Karpas-422 (cell line): ENCODE results near the gene OR11L1. TPM values are rescaled to one million over a fixed set of nuclear protein-coding genes. Genes with fewer than 3 reads are reported as not detected.

Source experiments
- DNase-seq: peaks from one replicate; pipeline ENCODE4 v3.0.0-alpha.2; 2015
- H2AFZ ChIP-seq: fragments of 200-600 bp; sonication (generic); 2 replicates; pipeline ENCODE4 v1.6.1; 2014; ENCODE audit warnings: antibody characterized with exemption, low read length, mixed read lengths
- H3K27ac ChIP-seq: fragments of 200-600 bp; sonication (generic); 2 replicates; pipeline ENCODE4 v1.5.1; 2014; ENCODE audit warnings: mild to moderate bottlenecking, low read length, moderate library complexity
- H3K27me3 ChIP-seq: fragments of 200-600 bp; sonication (generic); 2 replicates; pipeline ENCODE4 v1.6.1; 2014; ENCODE audit warnings: low read length, mixed read lengths
- H3K36me3 ChIP-seq: fragments of 200-600 bp; sonication (generic); 2 replicates; pipeline ENCODE4 v1.6.1; 2014; ENCODE audit warnings: low read length, mixed read lengths; ENCODE audit not compliant: insufficient read depth
- H3K4me1 ChIP-seq: fragments of 200-600 bp; sonication (generic); 2 replicates; pipeline ENCODE4 v1.6.1; 2014; ENCODE audit warnings: mild to moderate bottlenecking, low read length, mixed read lengths
- H3K4me2 ChIP-seq: fragments of 200-600 bp; sonication (generic); 2 replicates; pipeline ENCODE4 v1.6.1; 2014; ENCODE audit warnings: low read length, low read depth, mild to moderate bottlenecking; ENCODE audit not compliant: poor library complexity, severe bottlenecking
- H3K4me3 ChIP-seq: fragments of 200-600 bp; sonication (generic); 2 replicates; pipeline ENCODE4 v1.5.1; 2014; ENCODE audit warnings: mild to moderate bottlenecking, antibody characterized with exemption, low read length, mixed read lengths
- H3K79me2 ChIP-seq: fragments of 200-600 bp; sonication (generic); 2 replicates; pipeline ENCODE4 v1.6.1; 2014; ENCODE audit warnings: mild to moderate bottlenecking, low read length, mixed read lengths
- H3K9ac ChIP-seq: fragments of 200-600 bp; sonication (generic); 2 replicates; pipeline ENCODE4 v1.6.0; 2014; ENCODE audit warnings: low read length
- H3K9me2 ChIP-seq: fragments of 200-600 bp; sonication (generic), shearing (Covaris generic); replicated peaks from 2 replicates; pipeline ENCODE4 v1.6.0; 2014; ENCODE audit warnings: mild to moderate bottlenecking, low read length, moderate library complexity; ENCODE audit not compliant: insufficient read depth
- H3K9me3 ChIP-seq: fragments of 300-700, 200-600 bp; sonication (generic); 2 replicates; pipeline ENCODE4 v1.6.1; 2014; ENCODE audit warnings: low read length, mixed read lengths
- H4K20me1 ChIP-seq: fragments of 200-600 bp; sonication (generic); 2 replicates; pipeline ENCODE4 v1.6.1; 2014; ENCODE audit warnings: mild to moderate bottlenecking, antibody characterized with exemption, low read length, low read depth; ENCODE audit not compliant: insufficient read depth
- total RNA-seq: library from RNA; depleted of rRNA; stranded (reverse); fragments of >200 nt; shearing (Covaris generic); gene quantifications from 2 replicates; pipeline ENCODE4 v1.2.3, GENCODE V29; 2014; ENCODE audit warnings: low replicate concordance

Gene OR11L1
- total RNA-seq, 1 experiment from 2014 or later: not detected

DNA sequence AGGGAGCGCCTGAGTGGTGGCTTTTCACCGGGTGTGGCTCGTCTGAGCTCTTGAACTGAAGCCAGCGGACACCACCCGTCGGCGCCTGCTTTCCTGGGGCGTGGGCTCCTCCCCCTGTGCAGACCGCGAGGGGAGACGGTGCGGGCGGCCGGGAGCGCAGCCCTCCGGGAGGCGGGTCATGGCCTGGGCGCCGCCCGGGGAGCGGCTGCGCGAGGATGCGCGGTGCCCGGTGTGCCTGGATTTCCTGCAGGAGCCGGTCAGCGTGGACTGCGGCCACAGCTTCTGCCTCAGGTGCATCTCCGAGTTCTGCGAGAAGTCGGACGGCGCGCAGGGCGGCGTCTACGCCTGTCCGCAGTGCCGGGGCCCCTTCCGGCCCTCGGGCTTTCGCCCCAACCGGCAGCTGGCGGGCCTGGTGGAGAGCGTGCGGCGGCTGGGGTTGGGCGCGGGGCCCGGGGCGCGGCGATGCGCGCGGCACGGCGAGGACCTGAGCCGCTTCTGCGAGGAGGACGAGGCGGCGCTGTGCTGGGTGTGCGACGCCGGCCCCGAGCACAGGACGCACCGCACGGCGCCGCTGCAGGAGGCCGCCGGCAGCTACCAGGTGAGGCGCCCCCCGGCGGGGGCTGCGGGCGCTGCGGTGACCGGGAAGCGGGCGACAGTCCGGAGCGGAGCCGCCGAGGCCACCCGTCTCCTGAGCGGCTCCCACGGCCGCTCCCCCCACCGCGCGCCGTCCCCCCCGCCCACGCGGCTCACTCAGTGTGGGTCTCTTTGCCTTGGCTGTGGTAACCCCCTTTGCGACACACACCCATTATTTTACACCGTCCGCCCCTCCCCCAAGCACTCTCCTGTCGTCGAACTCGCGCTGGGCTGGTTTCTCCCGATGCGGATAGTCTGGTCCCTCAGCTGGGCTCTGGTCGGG is 15.6 kb upstream of the OR11L1 start, which contains the start of gene TRIM58:
TSS of gene TRIM58 (plus strand) at position 119 of the 916 bp plus-strand sequence. CDS start at position 179, 60 bp downstream.
- no peaks in the 10 kb centered on the region for H3K27me3 ChIP-seq
- no peak for DNase-seq
- no peaks in the 10 kb centered on the region for H3K9me2 ChIP-seq
- no peak within 1 kb of the TSS for H3K9ac ChIP-seq
- no peak within 1 kb of the TSS for H3K4me2 ChIP-seq
- no peaks in the 10 kb centered on the region for H4K20me1 ChIP-seq
- no peaks in the 10 kb centered on the region for H3K9me3 ChIP-seq
- no peaks in the 10 kb centered on the region for H3K36me3 ChIP-seq
- H3K79me2 ChIP-seq: no peaks in the 10 kb centered on the region
- H3K27ac ChIP-seq: no peak within 1 kb of the TSS
- no peak within 1 kb of the TSS for H2AFZ ChIP-seq
- H3K4me3 ChIP-seq: no peak within 1 kb of the TSS
- H3K4me1 ChIP-seq: no peaks in the 10 kb centered on the region

DNA sequence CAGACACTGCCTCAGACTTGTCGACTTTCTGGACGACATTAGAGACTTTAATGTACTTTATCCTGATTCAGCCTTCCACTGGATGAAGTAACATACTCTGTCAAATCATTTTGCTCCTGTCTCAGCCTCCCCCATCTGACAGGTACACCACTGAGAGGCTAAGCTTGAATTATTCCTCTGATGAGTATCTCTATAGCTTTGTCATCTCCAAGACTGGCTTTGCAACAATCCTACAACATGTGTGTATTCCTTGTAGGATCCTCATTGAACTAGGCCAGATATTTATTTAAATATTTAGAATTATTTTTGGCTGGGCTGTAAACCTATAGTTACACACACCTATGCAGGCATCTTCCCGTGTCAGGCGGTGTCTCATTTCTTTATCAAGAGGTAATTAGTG is 14.2 kb upstream of the OR11L1 start:
- no peak overlapping the region for H3K9ac ChIP-seq
- no peaks in the 10 kb centered on the region for H3K36me3 ChIP-seq
- no peaks in the 10 kb centered on the region for H3K27me3 ChIP-seq
- no peak overlapping the region for H3K4me3 ChIP-seq
- H3K79me2 ChIP-seq: no peaks in the 10 kb centered on the region
- no peaks in the 10 kb centered on the region for H3K4me1 ChIP-seq
- no peak overlapping the region for H3K27ac ChIP-seq
- H3K9me3 ChIP-seq: no peaks in the 10 kb centered on the region
- H4K20me1 ChIP-seq: no peaks in the 10 kb centered on the region
- no peaks in the 10 kb centered on the region for H3K9me2 ChIP-seq
- H3K4me2 ChIP-seq: no peak overlapping the region
- no peak overlapping the region for H2AFZ ChIP-seq
- DNase-seq: no peak

DNA sequence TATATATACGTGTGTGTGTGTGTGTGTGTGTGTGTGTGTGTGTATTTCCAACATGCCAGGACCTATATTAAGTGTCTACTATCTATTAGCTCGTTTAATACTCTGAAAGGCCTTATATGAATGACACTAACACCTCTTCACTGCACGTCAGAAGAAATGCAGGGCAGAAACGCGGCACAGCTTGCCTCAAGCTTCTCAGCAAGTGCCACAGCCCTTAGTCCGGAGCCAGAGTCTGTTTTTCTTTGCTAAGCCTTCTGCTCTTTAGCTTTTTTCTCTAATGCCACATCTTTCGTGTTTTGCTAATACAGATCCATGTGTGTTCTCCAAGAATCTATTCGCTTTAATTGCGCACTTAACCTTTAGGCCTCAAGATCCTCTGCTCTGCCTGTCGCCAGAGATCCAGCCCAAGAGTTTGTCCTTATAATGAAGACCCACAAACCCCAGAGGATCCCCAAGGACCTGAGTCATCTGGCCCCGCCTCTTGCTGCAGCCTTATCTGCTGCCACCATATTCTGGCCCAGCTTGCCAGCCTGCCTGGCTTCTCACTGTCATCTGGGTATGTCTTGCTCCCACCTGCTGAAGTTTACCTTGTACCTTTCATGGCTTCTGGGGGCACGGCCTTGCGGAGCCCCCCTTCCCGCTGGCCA is 13.3 kb upstream of the OR11L1 start:
- H3K9me2 ChIP-seq: no peaks in the 10 kb centered on the region
- H2AFZ ChIP-seq: no peak overlapping the region
- no peaks in the 10 kb centered on the region for H4K20me1 ChIP-seq
- H3K9me3 ChIP-seq: no peaks in the 10 kb centered on the region
- no peaks in the 10 kb centered on the region for H3K36me3 ChIP-seq
- H3K9ac ChIP-seq: no peak overlapping the region
- H3K27me3 ChIP-seq: no peaks in the 10 kb centered on the region
- H3K79me2 ChIP-seq: no peaks in the 10 kb centered on the region
- no peak overlapping the region for H3K4me3 ChIP-seq
- H3K27ac ChIP-seq: no peak overlapping the region
- no peaks in the 10 kb centered on the region for H3K4me1 ChIP-seq
- H3K4me2 ChIP-seq: no peak overlapping the region
- no peak for DNase-seq

DNA sequence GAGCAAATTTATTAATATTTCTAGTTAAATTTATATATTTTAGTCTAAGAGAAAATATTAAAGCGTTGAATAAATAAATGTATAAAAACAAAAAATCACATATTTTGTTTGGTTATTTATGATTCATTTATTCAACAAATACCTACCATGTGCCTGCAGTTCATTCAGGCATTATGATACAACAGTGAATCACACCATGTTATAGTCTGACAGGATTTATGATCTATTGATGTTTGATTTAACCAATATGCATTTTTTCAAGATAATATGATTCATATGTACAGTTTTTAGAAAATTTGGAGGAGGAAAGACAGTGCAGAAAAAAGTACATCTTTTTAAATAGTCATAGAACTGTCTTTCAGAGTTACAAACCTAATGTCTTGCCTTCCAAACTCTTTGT is 7.9 kb upstream of the OR11L1 start:
- no peak overlapping the region for H3K9ac ChIP-seq
- H3K27me3 ChIP-seq: no peaks in the 10 kb centered on the region
- no peak overlapping the region for H3K4me2 ChIP-seq
- H3K36me3 ChIP-seq: no peaks in the 10 kb centered on the region
- no peak overlapping the region for H3K4me3 ChIP-seq
- H3K9me3 ChIP-seq: no peaks in the 10 kb centered on the region
- no peaks in the 10 kb centered on the region for H3K4me1 ChIP-seq
- no peaks in the 10 kb centered on the region for H3K79me2 ChIP-seq
- H2AFZ ChIP-seq: no peak overlapping the region
- no peak overlapping the region for H3K27ac ChIP-seq
- no peak for DNase-seq
- H4K20me1 ChIP-seq: no peaks in the 10 kb centered on the region
- H3K9me2 ChIP-seq: no peaks in the 10 kb centered on the region

DNA sequence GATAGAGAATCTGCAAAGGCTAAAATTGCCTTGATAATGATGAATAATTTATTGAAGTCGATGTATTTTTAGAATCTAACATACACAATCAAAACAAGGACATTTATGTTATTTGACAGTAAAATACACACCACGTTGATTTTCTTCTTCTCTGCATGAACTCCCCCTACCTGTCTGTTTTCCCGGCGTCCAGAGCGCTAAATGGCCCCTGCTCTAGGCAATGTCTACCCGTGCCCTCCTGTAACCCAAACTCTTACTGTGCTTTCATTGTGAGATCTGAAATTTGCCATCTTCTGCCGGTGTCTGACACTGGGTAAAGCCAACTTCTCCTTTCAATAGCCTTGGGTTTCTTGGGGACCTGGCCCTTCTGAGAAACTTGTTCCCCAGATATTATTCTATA is 6.7 kb upstream of the OR11L1 start:
- Histone ChIP-seq H3K9ac (no peak overlapping the region), H3K27ac (no peak overlapping the region), H3K4me3 (no peak overlapping the region), H3K9me2 (no peaks in the 10 kb centered on the region), H3K4me2 (no peak overlapping the region), H2AFZ (no peak overlapping the region), H4K20me1 (no peaks in the 10 kb centered on the region), H3K4me1 (no peaks in the 10 kb centered on the region), H3K36me3 (no peaks in the 10 kb centered on the region), H3K9me3 (no peaks in the 10 kb centered on the region), H3K79me2 (no peaks in the 10 kb centered on the region), H3K27me3 (no peaks in the 10 kb centered on the region)
- DNase-seq: no peak

DNA sequence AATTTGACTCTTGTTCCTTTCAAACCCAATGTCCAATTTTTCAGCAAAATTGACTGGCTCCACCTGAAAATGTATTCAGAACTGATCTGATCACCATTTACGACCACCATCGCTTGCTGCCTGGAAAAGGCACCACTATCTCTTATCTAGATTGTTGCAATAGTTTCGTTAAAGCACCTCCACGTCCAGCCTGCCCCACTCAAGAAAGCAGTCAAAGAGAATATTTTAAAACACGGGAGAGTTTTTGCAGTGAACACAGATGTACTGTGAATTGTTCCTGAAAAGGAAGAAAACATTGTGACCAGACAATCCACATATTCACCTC is 4.0 kb upstream of the OR11L1 start:
- no peaks in the 10 kb centered on the region for H3K9me3 ChIP-seq
- no peak overlapping the region for H2AFZ ChIP-seq
- no peak overlapping the region for H3K4me2 ChIP-seq
- no peak overlapping the region for H3K4me3 ChIP-seq
- H3K79me2 ChIP-seq: no peaks in the 10 kb centered on the region
- H3K9ac ChIP-seq: no peak overlapping the region
- H3K4me1 ChIP-seq: no peaks in the 10 kb centered on the region
- no peaks in the 10 kb centered on the region for H3K9me2 ChIP-seq
- H3K36me3 ChIP-seq: no peaks in the 10 kb centered on the region
- H3K27me3 ChIP-seq: no peaks in the 10 kb centered on the region
- H4K20me1 ChIP-seq: no peaks in the 10 kb centered on the region
- no peak for DNase-seq
- no peak overlapping the region for H3K27ac ChIP-seq

DNA sequence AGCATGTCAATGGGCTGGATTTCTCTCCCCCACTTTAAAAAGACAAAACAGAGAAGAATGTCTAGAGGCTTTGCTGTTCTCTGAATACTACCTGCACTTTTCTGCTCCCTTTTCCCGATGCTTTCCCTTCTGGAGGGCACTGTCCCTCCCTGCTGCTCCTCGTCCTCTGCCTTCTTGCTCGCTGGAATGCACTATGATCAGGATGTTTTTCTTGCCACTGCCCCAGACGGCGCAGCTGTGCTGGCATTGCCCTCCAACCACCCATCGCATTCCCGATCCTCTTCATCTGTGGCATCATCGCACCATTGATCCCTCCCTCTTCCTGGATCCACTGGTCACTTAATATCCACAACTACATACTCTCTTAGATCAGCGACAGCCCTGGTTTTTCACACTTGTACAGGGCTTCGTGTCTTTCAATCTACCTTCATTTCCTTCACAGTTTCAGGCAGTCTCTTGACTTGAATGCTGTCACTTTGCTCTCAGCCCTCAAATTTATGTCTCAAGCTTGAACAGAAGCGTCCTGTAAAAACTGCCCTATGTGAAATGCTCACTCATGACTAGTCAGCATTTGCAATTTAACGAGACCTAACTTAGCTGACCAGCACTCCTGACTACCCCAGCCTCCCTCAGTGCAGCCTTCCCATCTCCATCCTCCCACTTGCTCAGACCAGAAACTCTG is 3.5 kb upstream of the OR11L1 start:
- H3K4me2 ChIP-seq: no peak overlapping the region
- H3K27me3 ChIP-seq: no peaks in the 10 kb centered on the region
- no peaks in the 10 kb centered on the region for H3K9me2 ChIP-seq
- H3K9me3 ChIP-seq: no peaks in the 10 kb centered on the region
- H3K9ac ChIP-seq: no peak overlapping the region
- H3K36me3 ChIP-seq: no peaks in the 10 kb centered on the region
- DNase-seq: no peak
- H3K4me1 ChIP-seq: no peaks in the 10 kb centered on the region
- no peak overlapping the region for H2AFZ ChIP-seq
- no peak overlapping the region for H3K4me3 ChIP-seq
- H3K79me2 ChIP-seq: no peaks in the 10 kb centered on the region
- no peaks in the 10 kb centered on the region for H4K20me1 ChIP-seq
- no peak overlapping the region for H3K27ac ChIP-seq

DNA sequence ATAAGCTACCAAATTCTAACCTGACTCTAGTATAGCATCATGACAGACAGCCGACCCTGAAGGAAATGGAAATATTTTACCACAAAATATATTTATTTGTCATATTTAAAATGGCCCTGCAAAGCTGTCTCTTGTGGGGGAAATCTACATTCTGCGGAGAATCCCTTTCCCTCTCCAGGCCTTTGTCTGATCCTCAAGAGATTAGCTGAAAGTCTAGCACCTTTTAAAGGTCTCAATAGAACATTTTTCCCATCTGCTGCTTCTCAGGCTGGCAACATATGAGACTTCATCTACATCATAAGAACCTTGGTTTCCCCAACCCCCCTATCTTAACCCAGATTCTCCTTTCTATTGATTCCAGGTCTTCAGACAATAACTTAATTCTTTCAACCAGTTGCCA is 1.7 kb upstream of the OR11L1 start:
- no peaks in the 10 kb centered on the region for H3K27me3 ChIP-seq
- H3K9ac ChIP-seq: no peak overlapping the region
- no peaks in the 10 kb centered on the region for H3K9me3 ChIP-seq
- no peaks in the 10 kb centered on the region for H4K20me1 ChIP-seq
- no peaks in the 10 kb centered on the region for H3K9me2 ChIP-seq
- H3K27ac ChIP-seq: no peak overlapping the region
- no peak overlapping the region for H3K4me2 ChIP-seq
- H3K79me2 ChIP-seq: no peaks in the 10 kb centered on the region
- no peaks in the 10 kb centered on the region for H3K4me1 ChIP-seq
- DNase-seq: no peak
- H2AFZ ChIP-seq: no peak overlapping the region
- no peaks in the 10 kb centered on the region for H3K36me3 ChIP-seq
- no peak overlapping the region for H3K4me3 ChIP-seq
